GM19395 (cell line): Measurements from ENCODE around the gene KRT83.
A peak's percentile ranks its signal among the peaks of the same experiment; 100 is the strongest.
"Not testable (repeated sequence)": the region's sequence is repeated elsewhere in the genome, so short reads cannot be mapped to it uniquely, and the experiment has no call there.

Experiments used
- ATAC-seq: cut with Tn5 transposase; IDR thresholded peaks from one replicate; pipeline ENCODE4 v1.9.1; 2021; ENCODE audit warnings: mild to moderate bottlenecking, moderate library complexity; ENCODE audit not compliant: unreplicated experiment

Gene KRT83

DNA sequence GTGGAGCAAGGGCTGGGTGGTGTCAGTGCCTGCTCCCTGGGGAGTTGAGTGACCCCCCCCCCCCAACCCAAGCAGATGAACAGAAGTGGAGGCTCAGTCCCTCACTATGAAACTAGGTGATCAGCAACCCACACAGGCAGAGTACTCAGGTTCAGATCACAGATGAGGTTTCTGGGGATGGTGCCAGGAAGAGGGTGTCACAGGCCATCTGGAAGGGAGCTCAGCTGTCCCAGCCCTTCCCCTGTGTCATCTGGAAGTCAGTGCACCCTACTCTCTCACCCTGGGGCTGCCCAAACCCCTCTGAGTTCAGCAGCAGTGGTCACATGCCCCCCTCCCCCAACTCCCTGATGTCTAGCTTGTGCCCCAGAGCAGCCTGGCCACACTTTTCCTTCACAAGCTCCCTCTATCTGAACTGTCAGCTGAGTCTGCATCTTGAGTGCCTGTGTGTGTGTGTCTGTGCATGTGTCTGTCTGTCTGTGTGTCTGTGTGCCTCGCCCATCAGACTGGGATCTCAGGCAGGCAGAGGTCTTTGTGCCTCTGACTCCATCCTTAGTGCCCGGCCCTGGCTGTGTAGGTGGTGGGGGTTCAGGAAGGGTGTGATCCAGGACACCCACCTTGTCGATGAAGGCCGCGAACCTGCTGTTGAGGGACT lies 30.6 kb downstream of the KRT83 start:
- ATAC-seq = not testable (repeated sequence)

DNA sequence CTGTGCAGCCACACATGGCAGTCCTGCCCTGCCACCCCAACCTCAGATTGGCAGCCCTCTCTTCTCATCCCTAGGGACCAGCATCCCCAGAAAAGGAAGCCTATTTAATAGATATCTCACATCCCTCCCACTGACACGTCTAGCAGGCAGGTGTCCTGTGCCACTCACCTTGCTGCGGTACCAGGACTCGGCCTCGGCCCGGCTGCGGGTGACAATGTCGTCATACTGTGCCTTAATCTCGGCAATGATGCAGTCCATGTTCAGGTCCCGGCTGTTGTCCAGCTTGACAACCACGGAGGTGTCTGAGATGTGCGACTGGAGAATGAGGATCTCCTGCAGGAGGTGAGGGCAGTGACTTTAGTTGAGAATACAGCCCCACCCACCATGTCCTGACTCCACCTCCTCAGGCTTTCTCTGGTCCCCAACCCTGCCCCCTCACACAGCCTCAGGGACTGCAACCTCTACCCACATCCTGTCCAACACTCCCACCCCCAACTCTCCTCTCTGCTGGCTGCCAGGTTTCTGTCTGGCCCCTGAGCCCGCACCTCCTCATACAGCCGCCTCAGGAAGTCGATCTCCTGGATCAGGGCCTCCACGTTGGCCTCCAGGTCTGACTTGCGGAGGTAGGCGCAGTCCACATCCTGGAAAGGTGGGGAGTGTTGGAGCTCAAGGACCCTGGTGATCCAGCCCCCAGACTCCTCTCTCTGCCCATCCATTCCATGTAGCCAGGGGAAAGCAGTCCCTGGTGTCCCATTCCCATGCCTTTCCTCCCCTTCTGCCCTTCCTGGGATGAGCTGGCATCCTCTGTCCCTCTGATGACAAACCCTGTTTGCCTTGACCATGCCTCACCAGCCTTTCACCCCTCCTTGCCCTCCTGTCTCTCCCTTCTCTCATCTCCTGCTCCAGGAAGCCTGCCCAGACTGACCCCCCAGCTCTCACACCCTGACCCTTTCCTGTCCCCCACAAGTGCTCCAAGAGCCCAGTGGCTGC lies 33.1 kb downstream of the KRT83 start:
- peak; percentile 96 for ATAC-seq

DNA sequence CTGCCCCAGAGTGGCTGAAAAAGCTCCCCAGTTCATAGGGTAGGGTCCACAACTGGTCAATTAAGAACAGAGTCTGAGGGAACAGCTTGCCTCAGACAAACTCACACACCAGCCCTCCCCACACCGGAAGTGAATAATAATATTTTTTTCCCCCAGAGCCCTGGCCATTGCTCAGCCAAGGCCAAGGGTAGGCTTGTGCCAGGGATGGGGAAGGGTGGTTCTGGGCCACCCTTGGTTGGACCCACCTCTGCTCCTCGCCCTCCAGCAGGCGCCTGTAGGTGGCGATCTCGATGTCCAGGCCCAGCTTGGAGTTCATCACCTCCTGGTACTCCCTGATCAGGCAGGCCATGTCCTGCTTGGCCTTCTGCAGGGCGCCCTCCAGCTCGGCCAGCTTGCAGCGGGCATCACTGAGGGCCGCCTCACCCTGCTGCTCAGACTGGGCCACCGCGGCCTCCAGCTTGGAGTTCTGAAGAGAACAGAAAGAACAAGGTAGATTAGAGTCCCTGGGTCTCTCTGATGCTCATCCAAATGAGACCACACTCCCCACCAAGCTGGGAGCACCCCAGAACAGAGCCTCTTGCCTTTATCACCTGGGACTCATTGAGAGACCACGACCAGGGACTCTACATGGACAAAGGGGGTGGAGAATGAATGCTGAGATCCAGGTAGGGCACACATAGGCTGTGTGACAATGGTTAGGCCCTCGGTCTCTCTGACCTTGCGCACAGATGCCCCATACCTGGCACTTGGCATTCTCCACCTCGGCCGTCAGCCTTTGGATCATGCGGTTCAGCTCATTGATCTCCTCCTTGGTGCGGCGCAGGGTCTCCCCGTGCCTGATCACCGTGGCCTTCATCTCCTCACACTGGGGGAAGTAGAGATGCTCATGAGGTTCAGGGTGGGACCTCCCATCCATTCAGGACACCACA lies 34.1 kb downstream of the KRT83 start:
- ATAC-seq = not testable (repeated sequence)

DNA sequence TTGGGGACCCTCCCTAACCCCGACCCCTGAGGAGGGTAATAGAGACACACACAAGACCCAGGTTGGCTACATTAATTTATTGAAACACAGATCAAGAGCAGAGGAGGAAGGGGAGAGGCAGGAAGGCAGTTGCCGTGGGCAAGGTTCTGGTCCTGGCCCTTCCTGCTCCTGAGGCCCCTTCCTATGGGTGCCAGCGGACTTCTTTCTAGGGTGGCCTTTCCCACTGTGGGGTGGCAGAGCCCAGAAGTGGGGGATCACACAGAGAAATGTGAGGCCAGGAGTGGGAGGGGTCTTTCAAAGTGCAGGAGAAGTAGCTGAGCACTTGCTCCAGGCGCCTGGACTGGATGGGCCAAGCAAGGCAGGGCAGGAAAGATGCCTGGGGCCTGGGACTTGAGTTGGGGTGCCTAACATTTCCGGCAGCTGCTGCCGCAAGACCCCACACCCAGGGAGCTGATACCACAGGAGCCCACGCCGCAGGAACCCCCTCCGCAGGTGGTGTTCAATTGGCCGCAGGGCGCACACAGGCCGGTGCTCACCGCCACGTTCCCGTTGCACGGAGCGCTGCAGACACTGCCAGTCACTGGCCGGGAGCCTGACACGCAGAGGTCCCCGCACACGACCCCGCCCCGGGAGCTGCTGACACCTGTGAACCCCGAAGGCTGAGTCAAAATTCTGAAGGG lies 35.2 kb downstream of the KRT83 start:
- ATAC-seq = no peak

- no peak for ATAC-seq
Observed at GRCh38 chr12:52285172-52285745, 35.9 kb downstream of the KRT83 start.

DNA sequence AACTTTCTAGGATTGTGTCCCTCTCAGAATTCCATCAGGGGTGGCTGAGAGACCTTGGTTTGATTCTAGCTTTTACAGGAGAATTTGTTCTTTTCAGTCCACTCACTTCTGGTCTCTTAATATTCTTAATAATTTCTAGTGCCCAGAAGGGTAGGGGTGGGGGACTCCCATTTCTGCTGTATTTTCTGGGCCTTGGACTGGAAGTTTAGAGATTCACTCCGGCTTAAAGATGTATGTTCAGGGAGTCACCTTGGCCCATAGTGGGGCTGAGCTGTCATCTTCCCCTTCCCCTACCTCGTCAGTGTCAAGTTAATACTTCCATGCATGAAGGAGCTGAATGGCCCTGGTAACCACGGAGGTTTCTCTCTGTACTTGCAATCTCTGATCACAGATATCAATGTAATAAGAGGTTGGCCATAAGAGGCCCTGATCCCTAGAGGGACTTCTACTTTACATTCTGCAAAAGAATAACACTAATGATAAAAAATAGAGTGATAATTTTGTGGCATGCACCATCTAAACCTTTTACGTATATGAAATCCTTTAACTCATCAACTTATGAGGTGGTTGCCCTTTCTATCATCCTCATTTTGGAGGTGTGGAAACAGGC lies 36.5 kb downstream of the KRT83 start:
- ATAC-seq = no peak

DNA sequence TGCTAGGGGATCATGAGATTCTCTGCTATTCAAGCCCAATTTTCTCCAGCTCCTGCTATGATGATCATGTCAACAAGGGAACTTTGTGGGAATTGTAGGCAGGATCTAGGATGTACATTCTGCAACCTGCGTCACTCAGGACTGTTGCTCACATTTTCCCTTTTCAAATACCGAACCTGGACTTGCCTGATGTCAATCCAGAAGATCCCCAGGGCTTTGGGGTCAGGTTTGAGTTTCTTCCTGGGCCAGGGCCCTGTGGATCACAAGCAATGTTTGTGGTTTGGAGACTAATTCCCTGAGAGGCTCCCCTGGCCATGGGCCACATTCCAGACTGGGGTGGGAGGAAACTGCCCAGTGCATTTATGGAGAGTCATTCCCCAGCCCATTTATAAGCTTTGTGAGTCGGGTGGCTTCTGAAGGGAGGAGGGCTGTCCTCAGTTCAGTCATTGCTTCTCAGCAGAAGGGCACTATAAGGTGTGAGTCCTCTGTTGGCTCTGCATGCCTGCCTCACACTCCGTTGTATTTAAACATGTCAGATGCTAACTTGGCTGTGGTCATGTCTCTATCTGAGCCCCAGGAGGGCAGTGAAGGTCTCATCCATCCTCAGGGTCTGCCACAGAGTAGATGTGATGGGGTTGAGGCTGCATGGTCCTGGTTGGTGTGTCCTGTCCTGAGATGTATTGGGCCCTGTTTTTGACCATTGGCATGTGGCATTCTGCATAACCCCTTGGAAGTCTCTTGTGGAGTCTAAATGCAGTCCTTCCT lies 40.2 kb downstream of the KRT83 start:
- no peak for ATAC-seq

DNA sequence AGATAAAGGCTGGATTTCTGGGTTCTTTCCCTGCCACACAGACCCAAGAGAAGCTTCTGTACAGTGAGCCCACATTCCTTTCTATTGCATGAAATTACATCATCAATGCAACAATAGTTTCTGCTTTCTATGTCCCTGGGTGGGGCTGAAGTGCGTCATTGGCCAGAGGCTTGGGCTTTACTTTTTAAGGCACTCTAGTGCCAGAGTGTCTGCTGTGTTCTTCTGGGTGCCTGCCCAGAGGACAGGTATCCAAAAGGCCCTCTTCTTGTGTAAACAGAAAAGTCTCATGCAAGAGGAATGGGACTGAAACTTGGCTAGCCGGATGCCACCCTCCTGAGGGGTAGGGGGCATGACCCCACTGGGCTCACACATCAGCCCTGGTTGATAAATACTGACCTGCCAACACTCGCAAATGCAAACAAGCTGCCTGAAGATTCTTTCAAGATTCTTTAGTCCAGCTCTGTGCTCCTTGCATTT lies 40.8 kb downstream of the KRT83 start:
- no peak for ATAC-seq

GRCh38 chr12:52279422-52280318 lies 41.5 kb downstream of the KRT83 start:
- no peak for ATAC-seq

GRCh38 chr12:52278575-52279421 lies 42.4 kb downstream of the KRT83 start:
- peak; percentile 54 for ATAC-seq

GRCh38 chr12:52277486-52278245 lies 43.5 kb downstream of the KRT83 start:
- ATAC-seq = no peak

GRCh38 chr12:52275686-52276085 lies 45.5 kb downstream of the KRT83 start:
- no peak for ATAC-seq

DNA sequence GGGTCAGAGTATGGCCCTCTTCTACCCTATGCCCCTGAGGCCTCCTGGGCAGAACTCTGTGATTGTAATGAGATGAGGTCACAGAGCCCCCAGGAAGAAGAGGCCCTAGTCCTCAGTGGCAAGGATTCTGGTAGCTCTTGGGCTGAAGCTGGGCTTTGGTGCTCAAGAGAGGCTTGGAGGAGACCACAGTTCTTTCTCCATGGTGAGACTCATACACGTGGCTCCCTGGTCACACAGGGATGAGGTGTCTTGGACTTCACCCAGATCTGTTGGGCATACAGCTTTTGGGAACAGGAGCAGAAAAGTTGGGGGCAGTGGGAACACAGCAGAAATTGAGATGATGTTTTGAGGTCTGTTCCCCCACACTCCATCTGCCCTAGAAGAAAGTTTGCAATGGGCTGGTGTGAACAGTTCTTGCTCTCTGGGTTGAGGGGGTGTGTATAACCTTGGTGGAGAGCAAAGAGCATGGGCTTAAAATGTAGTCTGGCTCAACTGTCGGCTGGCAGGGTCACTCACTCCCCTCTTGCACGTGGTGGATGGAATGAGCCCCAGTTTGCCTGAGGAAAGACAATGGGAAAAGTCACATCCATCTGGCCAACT lies 46.6 kb downstream of the KRT83 start, which contains the start of gene KRT86:
Gene KRT86 (plus strand): TSS at position 125 of the 600 bp plus-strand sequence. CDS start 27,272 bp downstream, outside the sequence.
- no peak for ATAC-seq

DNA sequence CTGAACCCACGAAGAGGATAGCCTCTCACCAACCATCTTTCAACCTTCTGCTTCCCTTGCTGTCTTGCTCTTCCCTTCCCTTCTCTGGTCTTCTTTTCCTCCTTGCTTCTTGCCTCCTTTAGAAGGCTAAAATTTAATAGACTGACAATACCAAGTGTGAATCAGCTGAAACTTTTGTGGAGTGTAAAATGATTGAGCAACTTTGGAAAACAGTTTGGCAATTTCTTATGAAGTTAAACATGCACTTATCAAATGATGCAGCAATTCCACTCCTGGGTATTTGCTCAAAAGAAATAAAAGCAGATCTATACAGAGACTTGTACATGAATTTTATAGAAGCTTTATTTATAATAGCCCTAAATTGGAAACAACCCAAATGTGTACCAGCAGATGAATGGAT lies 50.0 kb downstream of the KRT83 start:
- ATAC-seq = no peak

DNA sequence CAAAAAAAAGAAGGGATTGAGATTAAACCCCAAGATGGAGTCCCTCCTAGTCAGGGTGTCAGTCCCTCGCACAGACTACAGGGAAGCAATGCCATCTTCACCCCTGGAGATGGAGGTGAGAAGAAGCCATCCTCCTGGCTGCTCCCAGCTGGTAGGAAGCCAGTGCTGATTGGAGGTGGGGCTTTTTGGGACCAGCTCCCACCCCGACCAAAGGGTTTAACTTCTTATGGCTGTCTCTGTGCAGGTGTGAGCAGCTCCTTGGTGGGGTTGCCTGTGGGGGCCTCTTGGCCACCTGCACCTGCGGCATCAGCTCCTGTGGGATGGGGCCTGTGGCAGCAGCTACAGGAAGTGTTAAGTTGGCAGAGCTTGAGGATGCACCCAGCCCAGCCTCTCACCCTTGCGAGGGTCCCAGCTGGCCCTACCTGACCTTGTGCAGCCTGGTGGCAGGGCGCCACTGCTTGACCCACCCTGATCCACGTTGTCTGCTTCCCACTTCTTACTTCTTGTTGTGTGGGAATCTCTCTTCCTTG lies 50.6 kb downstream of the KRT83 start:
- no peak for ATAC-seq
